K562 (cell line): ENCODE results near the gene TNPO2. TPM values are rescaled to one million over a fixed set of nuclear protein-coding genes. Genes with fewer than 3 reads are reported as not detected.

Source experiments
- DACH1 ChIP-seq: fragments of 450-650 bp; IDR thresholded peaks from 2 replicates; pipeline ENCODE4 v1.6.1; 2018; ENCODE audit not compliant: partially characterized antibody
- DIDO1 ChIP-seq: fragments of 450-650 bp; IDR thresholded peaks from 2 replicates; pipeline ENCODE4 v1.6.1; 2016; ENCODE audit warnings: low read depth, missing biosample characterization, missing genetic modification characterization
- GABPA ChIP-seq: fragments of 200-800 bp; sonication (Bioruptor generic); conservative IDR thresholded peaks from 2 replicates; pipeline ENCODE4 v1.6.1; 2016; ENCODE audit warnings: low read depth, missing genetic modification characterization, missing compliant biosample characterization
- HDAC3 ChIP-seq: fragments of 450-650 bp; IDR thresholded peaks from 2 replicates; pipeline ENCODE4 v1.6.1; 2018; ENCODE audit warnings: borderline replicate concordance, mild to moderate bottlenecking, moderate library complexity; ENCODE audit not compliant: partially characterized antibody
- NR2C2 ChIP-seq, 2 experiments: fragments of 200-800 bp in 1 of 2; sonication (Bioruptor generic) in 1 of 2; sonication (generic) in 1 of 2; formaldehyde crosslinking in 1 of 2; IDR thresholded peaks; 2 replicates each; pipeline versions ENCODE4 v1.6.1 to v1.8.0; 2016 to 2022; ENCODE audit warnings: mild to moderate bottlenecking in 1 of 2, missing compliant biosample characterization in 1 of 2, missing genetic modification characterization in 1 of 2, missing genetic modification reagents in 1 of 2
- POU5F1 ChIP-seq: fragments of 150-350 bp; IDR thresholded peaks from 2 replicates; pipeline ENCODE4 v1.6.1; 2014; ENCODE audit warnings: borderline replicate concordance, low read length, low read depth, mild to moderate bottlenecking; ENCODE audit not compliant: partially characterized antibody
- SAFB ChIP-seq: fragments of 200-400 bp; formaldehyde crosslinking; IDR thresholded peaks from 2 replicates; pipeline ENCODE4 v1.6.1; 2017; ENCODE audit warnings: low read depth, low read length, borderline replicate concordance
- SAP30 ChIP-seq: fragments of 200-600 bp; sonication (generic); IDR thresholded peaks from 2 replicates; pipeline ENCODE4 v1.6.1; 2012; ENCODE audit warnings: borderline replicate concordance, low read depth, mild to moderate bottlenecking, moderate library complexity, low read length, control low read depth, inconsistent platforms; ENCODE audit not compliant: insufficient read depth, poor library complexity, severe bottlenecking
- ZNF695 ChIP-seq: fragments of 450-650 bp; formaldehyde crosslinking; IDR thresholded peaks from 2 replicates; pipeline ENCODE4 v1.4.0; 2020; ENCODE audit warnings: mild to moderate bottlenecking, moderate library complexity
- polyA plus RNA-seq, 8 experiments: library from polyadenylated mRNA; depleted of rRNA in 4 of 8; stranded (reverse) in 5 of 8; unstranded in 3 of 8; fragments of >200 nt; fragmentation: Nextera tagmentation in 2 of 8; fragmentation: Illumina TruSeq in 1 of 8; extraction: Ambion mirVana in 2 of 8; extraction: Trizol in 1 of 8; gene quantifications; 2 replicates each; pipeline versions ENCODE4 v1.2.1 to v1.2.3, GENCODE V29; 2011 to 2014; ENCODE audit warnings: inconsistent platforms in 1 of 8, missing spikeins in 1 of 8
- total RNA-seq, 7 experiments: library from RNA; depleted of rRNA in 6 of 7; stranded (reverse); fragments of >200 nt in 6 of 7; fragmentation: Illumina TruSeq in 2 of 7; extraction: Trizol in 2 of 7; gene quantifications; 2 replicates each; pipeline versions ENCODE4 v1.2.1 to v1.2.3, GENCODE V29; 2011 to 2021; ENCODE audit warnings: low replicate concordance in 1 of 7
- TF ChIP-seq, protein P1 (sequence below): fragments of 450-650 bp; IDR thresholded peaks from 2 replicates; pipeline ENCODE4 v1.6.1; 2016; ENCODE audit warnings: mild to moderate bottlenecking, moderate library complexity
- TF ChIP-seq, protein P2 (sequence below): fragments of 250-450 bp; sonication (Bioruptor Pico); IDR thresholded peaks from 2 replicates; pipeline ENCODE4 v1.6.1; 2021; ENCODE audit warnings: mild to moderate bottlenecking
- TF ChIP-seq, protein P3 (sequence below), 2 experiments: IDR thresholded peaks; 2 replicates each; pipeline ENCODE4 v1.6.1; 2011; ENCODE audit warnings: borderline replicate concordance in 1 of 2, control low read depth in 1 of 2, low read depth in 1 of 2, low read length in 1 of 2, mild to moderate bottlenecking in 1 of 2, mixed read lengths in 1 of 2, moderate library complexity in 1 of 2; ENCODE audit not compliant: insufficient read depth in 1 of 2, insufficient read length in 1 of 2, poor library complexity in 1 of 2, severe bottlenecking in 1 of 2; ENCODE audit errors: extremely low read depth in 1 of 2

The TNPO2 gene
- total and polyA plus RNA-seq, 9 of the 15 experiments (the other 6 are each of a cell fraction or from before 2014, with no cell fraction given): 6.0 to 126 (median 53.8) TPM

DNA sequence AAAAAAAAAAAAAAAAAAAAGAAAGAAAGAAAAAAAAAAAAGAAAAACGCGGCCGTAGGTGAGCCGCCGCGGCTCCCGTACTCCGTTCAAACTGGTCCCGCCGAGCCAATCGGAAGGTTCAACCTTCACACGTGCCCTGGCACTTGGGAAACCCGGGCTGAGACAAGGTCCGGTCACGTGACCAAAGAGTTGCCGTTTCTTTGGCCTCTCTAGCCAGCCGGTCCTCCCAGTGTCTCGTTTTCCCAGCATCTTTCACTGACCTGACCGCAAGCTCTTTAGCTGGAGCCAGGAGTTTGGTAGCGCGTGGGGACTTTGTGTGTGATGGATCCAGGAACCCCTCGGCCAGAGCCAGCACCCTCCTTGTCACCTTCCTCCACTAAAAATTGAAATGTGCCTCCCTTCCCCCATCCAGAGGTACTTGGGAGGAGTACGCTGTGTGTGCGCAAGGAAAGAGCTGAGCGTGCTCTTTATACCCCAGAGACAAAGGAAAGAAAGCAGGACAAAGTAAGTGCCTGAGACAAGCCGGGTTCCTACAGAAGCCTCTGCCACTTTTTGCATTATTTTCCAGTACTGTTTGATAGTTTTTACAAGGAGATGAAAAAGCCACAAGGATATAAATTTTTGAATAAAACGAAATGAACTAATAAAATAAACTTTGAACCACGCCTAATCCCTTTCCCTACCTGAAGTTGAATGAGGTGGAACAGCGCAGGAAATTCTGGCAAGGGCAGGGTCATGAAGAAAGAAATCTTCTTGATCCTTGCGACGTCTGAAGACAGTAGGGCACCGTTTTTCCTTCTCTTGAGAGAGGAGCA, 959 bp downstream of the TNPO2 start (continued):
- TF ChIP-seq, protein P1, sequence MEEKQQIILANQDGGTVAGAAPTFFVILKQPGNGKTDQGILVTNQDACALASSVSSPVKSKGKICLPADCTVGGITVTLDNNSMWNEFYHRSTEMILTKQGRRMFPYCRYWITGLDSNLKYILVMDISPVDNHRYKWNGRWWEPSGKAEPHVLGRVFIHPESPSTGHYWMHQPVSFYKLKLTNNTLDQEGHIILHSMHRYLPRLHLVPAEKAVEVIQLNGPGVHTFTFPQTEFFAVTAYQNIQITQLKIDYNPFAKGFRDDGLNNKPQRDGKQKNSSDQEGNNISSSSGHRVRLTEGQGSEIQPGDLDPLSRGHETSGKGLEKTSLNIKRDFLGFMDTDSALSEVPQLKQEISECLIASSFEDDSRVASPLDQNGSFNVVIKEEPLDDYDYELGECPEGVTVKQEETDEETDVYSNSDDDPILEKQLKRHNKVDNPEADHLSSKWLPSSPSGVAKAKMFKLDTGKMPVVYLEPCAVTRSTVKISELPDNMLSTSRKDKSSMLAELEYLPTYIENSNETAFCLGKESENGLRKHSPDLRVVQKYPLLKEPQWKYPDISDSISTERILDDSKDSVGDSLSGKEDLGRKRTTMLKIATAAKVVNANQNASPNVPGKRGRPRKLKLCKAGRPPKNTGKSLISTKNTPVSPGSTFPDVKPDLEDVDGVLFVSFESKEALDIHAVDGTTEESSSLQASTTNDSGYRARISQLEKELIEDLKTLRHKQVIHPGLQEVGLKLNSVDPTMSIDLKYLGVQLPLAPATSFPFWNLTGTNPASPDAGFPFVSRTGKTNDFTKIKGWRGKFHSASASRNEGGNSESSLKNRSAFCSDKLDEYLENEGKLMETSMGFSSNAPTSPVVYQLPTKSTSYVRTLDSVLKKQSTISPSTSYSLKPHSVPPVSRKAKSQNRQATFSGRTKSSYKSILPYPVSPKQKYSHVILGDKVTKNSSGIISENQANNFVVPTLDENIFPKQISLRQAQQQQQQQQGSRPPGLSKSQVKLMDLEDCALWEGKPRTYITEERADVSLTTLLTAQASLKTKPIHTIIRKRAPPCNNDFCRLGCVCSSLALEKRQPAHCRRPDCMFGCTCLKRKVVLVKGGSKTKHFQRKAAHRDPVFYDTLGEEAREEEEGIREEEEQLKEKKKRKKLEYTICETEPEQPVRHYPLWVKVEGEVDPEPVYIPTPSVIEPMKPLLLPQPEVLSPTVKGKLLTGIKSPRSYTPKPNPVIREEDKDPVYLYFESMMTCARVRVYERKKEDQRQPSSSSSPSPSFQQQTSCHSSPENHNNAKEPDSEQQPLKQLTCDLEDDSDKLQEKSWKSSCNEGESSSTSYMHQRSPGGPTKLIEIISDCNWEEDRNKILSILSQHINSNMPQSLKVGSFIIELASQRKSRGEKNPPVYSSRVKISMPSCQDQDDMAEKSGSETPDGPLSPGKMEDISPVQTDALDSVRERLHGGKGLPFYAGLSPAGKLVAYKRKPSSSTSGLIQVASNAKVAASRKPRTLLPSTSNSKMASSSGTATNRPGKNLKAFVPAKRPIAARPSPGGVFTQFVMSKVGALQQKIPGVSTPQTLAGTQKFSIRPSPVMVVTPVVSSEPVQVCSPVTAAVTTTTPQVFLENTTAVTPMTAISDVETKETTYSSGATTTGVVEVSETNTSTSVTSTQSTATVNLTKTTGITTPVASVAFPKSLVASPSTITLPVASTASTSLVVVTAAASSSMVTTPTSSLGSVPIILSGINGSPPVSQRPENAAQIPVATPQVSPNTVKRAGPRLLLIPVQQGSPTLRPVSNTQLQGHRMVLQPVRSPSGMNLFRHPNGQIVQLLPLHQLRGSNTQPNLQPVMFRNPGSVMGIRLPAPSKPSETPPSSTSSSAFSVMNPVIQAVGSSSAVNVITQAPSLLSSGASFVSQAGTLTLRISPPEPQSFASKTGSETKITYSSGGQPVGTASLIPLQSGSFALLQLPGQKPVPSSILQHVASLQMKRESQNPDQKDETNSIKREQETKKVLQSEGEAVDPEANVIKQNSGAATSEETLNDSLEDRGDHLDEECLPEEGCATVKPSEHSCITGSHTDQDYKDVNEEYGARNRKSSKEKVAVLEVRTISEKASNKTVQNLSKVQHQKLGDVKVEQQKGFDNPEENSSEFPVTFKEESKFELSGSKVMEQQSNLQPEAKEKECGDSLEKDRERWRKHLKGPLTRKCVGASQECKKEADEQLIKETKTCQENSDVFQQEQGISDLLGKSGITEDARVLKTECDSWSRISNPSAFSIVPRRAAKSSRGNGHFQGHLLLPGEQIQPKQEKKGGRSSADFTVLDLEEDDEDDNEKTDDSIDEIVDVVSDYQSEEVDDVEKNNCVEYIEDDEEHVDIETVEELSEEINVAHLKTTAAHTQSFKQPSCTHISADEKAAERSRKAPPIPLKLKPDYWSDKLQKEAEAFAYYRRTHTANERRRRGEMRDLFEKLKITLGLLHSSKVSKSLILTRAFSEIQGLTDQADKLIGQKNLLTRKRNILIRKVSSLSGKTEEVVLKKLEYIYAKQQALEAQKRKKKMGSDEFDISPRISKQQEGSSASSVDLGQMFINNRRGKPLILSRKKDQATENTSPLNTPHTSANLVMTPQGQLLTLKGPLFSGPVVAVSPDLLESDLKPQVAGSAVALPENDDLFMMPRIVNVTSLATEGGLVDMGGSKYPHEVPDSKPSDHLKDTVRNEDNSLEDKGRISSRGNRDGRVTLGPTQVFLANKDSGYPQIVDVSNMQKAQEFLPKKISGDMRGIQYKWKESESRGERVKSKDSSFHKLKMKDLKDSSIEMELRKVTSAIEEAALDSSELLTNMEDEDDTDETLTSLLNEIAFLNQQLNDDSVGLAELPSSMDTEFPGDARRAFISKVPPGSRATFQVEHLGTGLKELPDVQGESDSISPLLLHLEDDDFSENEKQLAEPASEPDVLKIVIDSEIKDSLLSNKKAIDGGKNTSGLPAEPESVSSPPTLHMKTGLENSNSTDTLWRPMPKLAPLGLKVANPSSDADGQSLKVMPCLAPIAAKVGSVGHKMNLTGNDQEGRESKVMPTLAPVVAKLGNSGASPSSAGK: peak; percentile 73
- TF ChIP-seq DACH1: no peak
- no peak for TF ChIP-seq NR2C2 (CRISPR knock-in tag; IDR thresholded peaks at IDR 0.05)
- TF ChIP-seq NR2C2 (tag; IDR thresholded peaks at IDR 0.05): peak; percentile 83
- peak; percentile 93 for TF ChIP-seq DIDO1
- no peak for TF ChIP-seq HDAC3
- no peak for TF ChIP-seq ZNF695 (CRISPR knock-in tag)
- peak; percentile 42 for TF ChIP-seq POU5F1
- TF ChIP-seq, protein P2, sequence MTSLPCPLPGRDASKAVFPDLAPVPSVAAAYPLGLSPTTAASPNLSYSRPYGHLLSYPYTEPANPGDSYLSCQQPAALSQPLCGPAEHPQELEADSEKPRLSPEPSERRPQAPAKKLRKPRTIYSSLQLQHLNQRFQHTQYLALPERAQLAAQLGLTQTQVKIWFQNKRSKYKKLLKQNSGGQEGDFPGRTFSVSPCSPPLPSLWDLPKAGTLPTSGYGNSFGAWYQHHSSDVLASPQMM (CRISPR knock-in tag): no peak
- no peak for TF ChIP-seq SAP30
- peak; percentile 92 for TF ChIP-seq GABPA (tag)
- no peak for TF ChIP-seq SAFB
- TF ChIP-seq, protein P3, sequence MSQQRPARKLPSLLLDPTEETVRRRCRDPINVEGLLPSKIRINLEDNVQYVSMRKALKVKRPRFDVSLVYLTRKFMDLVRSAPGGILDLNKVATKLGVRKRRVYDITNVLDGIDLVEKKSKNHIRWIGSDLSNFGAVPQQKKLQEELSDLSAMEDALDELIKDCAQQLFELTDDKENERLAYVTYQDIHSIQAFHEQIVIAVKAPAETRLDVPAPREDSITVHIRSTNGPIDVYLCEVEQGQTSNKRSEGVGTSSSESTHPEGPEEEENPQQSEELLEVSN (IDR thresholded peaks at IDR 0.05; ENCODE audit: borderline replicate concordance in 1 of 2, extremely low read depth in 1 of 2, insufficient read depth in 1 of 2, insufficient read length in 1 of 2, low read depth in 1 of 2, low read length in 1 of 2, poor library complexity in 1 of 2, severe bottlenecking in 1 of 2): peak; percentile 47 to 53
